HG02870 (cell line): Measurements from ENCODE around the gene HMGB1.
"Not testable (repeated sequence)": the region's sequence is repeated elsewhere in the genome, so short reads cannot be mapped to it uniquely, and the experiment has no call there.

Experiments used
- ATAC-seq: cut with Tn5 transposase; IDR thresholded peaks from one replicate; pipeline ENCODE4 v1.9.1; 2021; ENCODE audit warnings: mild to moderate bottlenecking, moderate library complexity; ENCODE audit not compliant: unreplicated experiment

HMGB1 gene

GRCh38 chr13:30466841-30467252, 1.1 kb upstream of the HMGB1 start:
- ATAC-seq = no peak

- no peak for ATAC-seq
Measured at GRCh38 chr13:30466358-30466714, 600 bp upstream of the HMGB1 start.

- no peak for ATAC-seq
Measured at GRCh38 chr13:30465343-30465592, 468 bp downstream of the HMGB1 start.

GRCh38 chr13:30464496-30465342, 1.0 kb downstream of the HMGB1 start:
- ATAC-seq = peak; percentile 20

GRCh38 chr13:30463787-30464495, 1.8 kb downstream of the HMGB1 start:
- peak; percentile 37 for ATAC-seq

GRCh38 chr13:30461279-30462066, 4.3 kb downstream of the HMGB1 start:
- not testable (repeated sequence) for ATAC-seq

GRCh38 chr13:30457306-30457891, 8.3 kb downstream of the HMGB1 start:
- no peak for ATAC-seq

GRCh38 chr13:30456290-30456689, 9.4 kb downstream of the HMGB1 start:
- no peak for ATAC-seq

GRCh38 chr13:30454991-30455390, 10.7 kb downstream of the HMGB1 start:
- no peak for ATAC-seq

GRCh38 chr13:30453727-30454126, 12.0 kb downstream of the HMGB1 start:
- ATAC-seq = no peak

GRCh38 chr13:30451476-30451875, 14.3 kb downstream of the HMGB1 start:
- ATAC-seq = not testable (repeated sequence)

- no peak for ATAC-seq
Measured at GRCh38 chr13:30450066-30450465, 15.7 kb downstream of the HMGB1 start.

GRCh38 chr13:30448441-30448840, 17.3 kb downstream of the HMGB1 start:
- no peak for ATAC-seq

GRCh38 chr13:30446126-30446500, 19.6 kb downstream of the HMGB1 start:
- ATAC-seq = no peak

- ATAC-seq = no peak
Measured at GRCh38 chr13:30443957-30444404, 21.8 kb downstream of the HMGB1 start.

GRCh38 chr13:30443491-30443890, 22.2 kb downstream of the HMGB1 start:
- ATAC-seq = not testable (repeated sequence)

- ATAC-seq = no peak
Measured at GRCh38 chr13:30442926-30443325, 22.8 kb downstream of the HMGB1 start.

GRCh38 chr13:30440910-30441703, 24.6 kb downstream of the HMGB1 start:
- no peak for ATAC-seq

- ATAC-seq = no peak
Measured at GRCh38 chr13:30438286-30438685, 27.4 kb downstream of the HMGB1 start.

- no peak for ATAC-seq
Measured at GRCh38 chr13:30437177-30437576, 28.6 kb downstream of the HMGB1 start.
